ENCODE results near the gene MOG.

GRCh38 chr6:29678114-29678513 lies 21.2 kb downstream of the MOG start:
- TF ChIP-seq EZH2 (IDR thresholded peaks at IDR 0.05; ENCODE audit: insufficient read depth, poor library complexity, severe bottlenecking) (no peak), EZH2phosphoT487 (IDR thresholded peaks at IDR 0.05; ENCODE audit: insufficient read depth, low read depth) (no peak)
